ENCODE measurements around the gene LRCH4. TPM values are rescaled to one million over a fixed set of nuclear protein-coding genes. Genes with fewer than 3 reads are reported as not detected.

LRCH4 gene
- total RNA-seq, 4 donors from 2014 or later: 115 to 508 (median 151) TPM

DNA sequence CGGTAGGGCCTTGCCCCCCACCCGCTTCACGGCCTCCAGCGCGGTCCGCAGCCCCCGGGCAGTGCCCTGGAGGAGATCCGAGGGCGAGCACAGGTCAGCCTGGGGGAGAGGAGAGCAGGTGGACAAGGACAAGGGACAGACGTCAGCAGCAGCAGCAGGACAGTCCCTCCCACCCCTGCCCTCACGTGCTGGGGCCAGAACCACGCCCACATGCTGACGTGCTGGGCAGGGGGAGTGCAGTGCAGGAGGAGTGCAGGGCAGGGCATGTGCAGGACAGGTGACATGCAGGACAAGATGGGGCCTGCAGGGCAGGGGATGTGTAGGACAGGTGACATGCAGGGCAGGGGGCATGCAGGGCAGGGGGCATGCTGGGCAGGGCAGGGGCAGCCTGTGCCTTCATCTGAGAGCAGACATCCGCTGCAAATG is 10.7 kb downstream of the LRCH4 start:
- Histone ChIP-seq H3K4me1 (peaks cover 3 to 9% (median 6%) of the 10 kb centered on the region in 4 donors), H3K27me3 (peaks cover 8% of the 10 kb centered on the region), H3K27ac (no peak overlapping the region), H3K9me3 (no peaks in the 10 kb centered on the region), H3K36me3 (peaks cover 0 to 36% (median 9%) of the 10 kb centered on the region in 4 donors), H3K4me3 (no peak overlapping the region)
- intact Hi-C loops (cut with DNase I; ENCODE audit: low total_unique reads): no loop called here
- DNase-seq: no peak
- no peak for TF ChIP-seq POLR2AphosphoS5 (IDR thresholded peaks at IDR 0.05)
- TF ChIP-seq, protein P1, sequence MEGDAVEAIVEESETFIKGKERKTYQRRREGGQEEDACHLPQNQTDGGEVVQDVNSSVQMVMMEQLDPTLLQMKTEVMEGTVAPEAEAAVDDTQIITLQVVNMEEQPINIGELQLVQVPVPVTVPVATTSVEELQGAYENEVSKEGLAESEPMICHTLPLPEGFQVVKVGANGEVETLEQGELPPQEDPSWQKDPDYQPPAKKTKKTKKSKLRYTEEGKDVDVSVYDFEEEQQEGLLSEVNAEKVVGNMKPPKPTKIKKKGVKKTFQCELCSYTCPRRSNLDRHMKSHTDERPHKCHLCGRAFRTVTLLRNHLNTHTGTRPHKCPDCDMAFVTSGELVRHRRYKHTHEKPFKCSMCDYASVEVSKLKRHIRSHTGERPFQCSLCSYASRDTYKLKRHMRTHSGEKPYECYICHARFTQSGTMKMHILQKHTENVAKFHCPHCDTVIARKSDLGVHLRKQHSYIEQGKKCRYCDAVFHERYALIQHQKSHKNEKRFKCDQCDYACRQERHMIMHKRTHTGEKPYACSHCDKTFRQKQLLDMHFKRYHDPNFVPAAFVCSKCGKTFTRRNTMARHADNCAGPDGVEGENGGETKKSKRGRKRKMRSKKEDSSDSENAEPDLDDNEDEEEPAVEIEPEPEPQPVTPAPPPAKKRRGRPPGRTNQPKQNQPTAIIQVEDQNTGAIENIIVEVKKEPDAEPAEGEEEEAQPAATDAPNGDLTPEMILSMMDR (IDR thresholded peaks at IDR 0.05): no peak
- TF ChIP-seq EP300 (IDR thresholded peaks at IDR 0.05; ENCODE audit: low read depth): no peak
- TF ChIP-seq POLR2A (IDR thresholded peaks at IDR 0.05): no peak
- 89% methylated on average over 14 of the region's 14 CpGs; no CpG with 5 or more reads in 1 of the 2 donors for WGBS, 2 donors (ENCODE audit: low coverage in 1 of 2)
- in situ Hi-C loops (cut with MboI; ENCODE audit: low pct_ligation_motif_present in 1 of 4, low pct_unique_long_range_greater_than_20kb in 1 of 4, low sequenced_read_pairs in 3 of 4): loop anchor here in 1 of 4 donors (25.0 kb wide), 1 partner anchor 112 kb away; the partner anchor contains the start of gene GIGYF1

DNA sequence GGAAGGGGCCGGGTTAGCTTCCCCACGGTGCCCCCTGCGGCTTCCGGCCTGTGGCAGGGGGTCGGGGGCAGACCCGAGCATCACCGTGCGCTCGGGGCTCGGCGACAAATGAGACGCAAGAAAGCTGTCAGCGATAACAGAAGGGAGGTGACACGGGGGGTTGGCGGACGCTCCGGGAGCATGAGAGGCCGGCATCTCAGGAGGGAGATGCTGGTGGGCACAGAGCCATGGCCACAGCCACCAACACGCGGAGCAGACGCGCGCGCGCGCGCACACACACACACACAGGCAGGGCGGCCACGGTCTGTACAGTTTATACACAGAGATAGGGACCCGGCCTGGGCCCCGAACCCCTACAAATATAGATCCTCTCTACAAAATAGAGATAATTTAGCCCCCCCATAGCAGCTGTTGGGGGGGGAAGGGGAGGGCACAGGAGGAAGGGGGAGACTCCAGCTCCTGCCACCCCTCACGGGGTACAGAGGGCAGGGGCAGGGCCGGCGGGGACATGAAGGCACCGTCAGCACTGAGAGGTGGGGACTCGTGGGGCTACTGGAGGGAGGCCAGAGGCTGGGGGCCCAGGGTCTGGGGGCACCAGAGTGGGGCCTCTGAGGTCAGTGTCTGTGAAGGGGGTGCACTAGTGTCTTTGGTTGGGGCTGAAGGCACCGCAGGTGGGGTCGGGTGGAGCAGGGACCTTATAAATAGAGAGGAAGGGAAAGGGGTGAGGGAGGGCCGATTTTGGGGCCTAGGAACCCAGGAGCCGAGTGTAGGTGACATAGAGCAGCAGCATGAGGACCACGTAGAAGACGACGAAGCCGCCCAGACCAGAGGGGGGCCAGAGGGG is 11.3 kb downstream of the LRCH4 start:
- in situ Hi-C loops (cut with MboI; ENCODE audit: low pct_ligation_motif_present in 1 of 4, low pct_unique_long_range_greater_than_20kb in 1 of 4, low sequenced_read_pairs in 3 of 4): loop anchor here in 1 of 4 donors (25.0 kb wide), 1 partner anchor 113 kb away; the partner anchor contains the start of gene GIGYF1
- Histone ChIP-seq H3K4me1 (peaks cover 9 to 15% (median 13%) of the 10 kb centered on the region in 4 donors), H3K27me3 (peaks cover 8% of the 10 kb centered on the region), H3K4me3 (no peak overlapping the region), H3K27ac (no peak overlapping the region), H3K36me3 (peaks cover 0 to 36% (median 9%) of the 10 kb centered on the region in 4 donors), H3K9me3 (no peaks in the 10 kb centered on the region)
- WGBS, 2 donors (ENCODE audit: low coverage in 1 of 2): 91 to 94% methylated on average over 7 to 44 of the region's 44 CpGs
- DNase-seq: no peak
- TF ChIP-seq, protein P1 (IDR thresholded peaks at IDR 0.05): no peak
- TF ChIP-seq POLR2AphosphoS5 (IDR thresholded peaks at IDR 0.05) (no peak), EP300 (IDR thresholded peaks at IDR 0.05; ENCODE audit: low read depth) (no peak), POLR2A (IDR thresholded peaks at IDR 0.05) (no peak)
- intact Hi-C loops (cut with DNase I; ENCODE audit: low total_unique reads): no loop called here

DNA sequence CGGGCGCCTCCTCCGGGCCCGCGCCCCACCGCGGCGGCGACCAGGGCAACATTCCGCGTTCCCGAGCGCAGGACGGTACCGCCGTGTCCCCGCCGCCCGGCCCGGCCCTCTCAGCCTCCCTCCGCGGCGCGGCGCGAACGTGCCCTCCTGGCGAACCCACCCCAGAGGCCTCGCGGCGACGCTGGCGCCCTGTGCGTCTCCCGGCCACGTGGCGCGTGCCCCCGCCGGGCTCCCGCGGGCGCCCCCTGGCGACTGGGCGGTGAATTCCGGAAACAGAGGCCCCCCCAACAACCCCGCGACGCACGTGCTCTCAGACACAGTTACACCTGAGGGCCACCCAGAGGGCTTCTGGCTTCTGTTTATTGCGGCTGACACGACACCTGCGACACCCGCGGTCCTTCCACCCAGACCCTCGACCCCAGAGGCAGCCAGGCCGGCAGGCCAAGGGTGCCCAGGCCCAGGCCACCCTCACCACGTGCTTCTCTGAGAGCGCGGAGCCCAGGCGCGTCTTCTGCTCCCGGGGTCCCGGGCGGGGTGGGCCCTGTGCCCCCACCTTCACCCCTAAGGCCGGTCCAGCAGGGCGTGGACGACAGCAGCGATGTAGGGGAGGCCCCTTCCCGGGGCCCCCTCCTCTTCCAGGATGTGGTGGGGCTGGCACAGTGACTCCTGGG is 12.1 kb downstream of the LRCH4 start, which contains the start of gene SAP25:
Gene SAP25, minus strand, starts transcription at position 210 of the 671 bp plus-strand sequence. Its CDS starts 158 bp downstream, at position 52.
- in situ Hi-C loops (cut with MboI; ENCODE audit: low pct_ligation_motif_present in 1 of 4, low pct_unique_long_range_greater_than_20kb in 1 of 4, low sequenced_read_pairs in 3 of 4): no loop called here
- H3K27me3 ChIP-seq: peaks cover 8% of the 10 kb centered on the region
- intact Hi-C loops (cut with DNase I; ENCODE audit: low total_unique reads): no loop called here
- H3K9me3 ChIP-seq: no peaks in the 10 kb centered on the region
- 94% methylated on average over 55 of the region's 70 CpGs; no CpG with 5 or more reads in 1 of the 2 donors for WGBS, 2 donors (ENCODE audit: low coverage in 1 of 2)
- no peak within 1 kb of the TSS for H3K4me3 ChIP-seq
- peaks cover 0 to 32% (median 9%) of the 10 kb centered on the region in 4 donors for H3K36me3 ChIP-seq
- peaks cover 12 to 23% (median 19%) of the 10 kb centered on the region in 4 donors for H3K4me1 ChIP-seq
- no peak within 1 kb of the TSS for H3K27ac ChIP-seq
- TF ChIP-seq POLR2AphosphoS5 (IDR thresholded peaks at IDR 0.05) (no peak), EP300 (IDR thresholded peaks at IDR 0.05; ENCODE audit: low read depth) (no peak), POLR2A (IDR thresholded peaks at IDR 0.05) (no peak)
- TF ChIP-seq, protein P1 (IDR thresholded peaks at IDR 0.05): no peak
- DNase-seq: no peak

All from transverse colon (tissue), 4 donors.